Astrocyte (in vitro differentiated cells and primary cell): ENCODE data around the gene MYMK. TPM values are rescaled to one million over a fixed set of nuclear protein-coding genes. Genes with fewer than 3 reads are reported as not detected.
A peak's percentile ranks its signal among the peaks of the same experiment; 100 is the strongest.

Source experiments
- DNase-seq: peaks from one replicate; pipeline ENCODE4 v3.0.0-alpha.2; 2010; ENCODE audit warnings: low read depth
- FAIRE-seq: peaks from 2 replicates; lab custom pipeline; 2011; peaks lifted over from hg19 to GRCh38; lab: Jason Lieb, UNC
- H2AFZ ChIP-seq: 2 replicates; pipeline ENCODE4 v1.6.0; 2012; ENCODE audit warnings: low read depth, low read length, inconsistent platforms
- H3K27ac ChIP-seq: 2 replicates; pipeline ENCODE4 v1.5.1; 2011; ENCODE audit warnings: low read depth, low read length, inconsistent platforms
- H3K27me3 ChIP-seq: 2 replicates; pipeline ENCODE4 v1.6.0; 2011; ENCODE audit warnings: low read length, inconsistent platforms; ENCODE audit not compliant: insufficient read depth
- H3K36me3 ChIP-seq: 2 replicates; pipeline ENCODE4 v1.5.1; 2011; ENCODE audit warnings: low read length, inconsistent platforms; ENCODE audit not compliant: insufficient read depth
- H3K4me1 ChIP-seq: 2 replicates; pipeline ENCODE4 v1.5.1; 2011; ENCODE audit warnings: low read length, inconsistent platforms; ENCODE audit not compliant: insufficient read depth
- H3K4me2 ChIP-seq: 2 replicates; pipeline ENCODE4 v1.6.0; 2012; ENCODE audit warnings: low read length, inconsistent platforms
- H3K4me3 ChIP-seq: 2 replicates; pipeline ENCODE4 v1.5.1; 2011; ENCODE audit warnings: low read depth, mild to moderate bottlenecking, low read length, inconsistent platforms; ENCODE audit not compliant: insufficient read depth
- H3K79me2 ChIP-seq: 2 replicates; pipeline ENCODE4 v1.6.0; 2012; ENCODE audit warnings: mild to moderate bottlenecking, low read length, inconsistent platforms; ENCODE audit not compliant: insufficient read depth
- H3K9ac ChIP-seq: 2 replicates; pipeline ENCODE4 v1.6.0; 2012; ENCODE audit warnings: mild to moderate bottlenecking, low read length, inconsistent platforms
- H3K9me3 ChIP-seq: 2 replicates; pipeline ENCODE4 v1.5.1; 2012; ENCODE audit warnings: low read depth, mild to moderate bottlenecking, low read length, inconsistent platforms; ENCODE audit not compliant: insufficient read depth
- H4K20me1 ChIP-seq: 2 replicates; pipeline ENCODE4 v1.6.0; 2012; ENCODE audit warnings: low read length, inconsistent platforms; ENCODE audit not compliant: insufficient read depth
- H3K27ac Mint-ChIP-seq: one replicate; pipeline ENCODE4 v1.8.0; 2021; ENCODE audit warnings: mild to moderate bottlenecking, mixed read lengths; ENCODE audit not compliant: unreplicated experiment
- H3K27me3 Mint-ChIP-seq: one replicate; pipeline ENCODE4 v1.8.0; 2021; ENCODE audit warnings: low read depth, mixed read lengths; ENCODE audit not compliant: unreplicated experiment
- H3K36me3 Mint-ChIP-seq: one replicate; pipeline ENCODE4 v1.8.0; 2021; ENCODE audit warnings: low read depth, mixed read lengths; ENCODE audit not compliant: unreplicated experiment
- H3K4me1 Mint-ChIP-seq: one replicate; pipeline ENCODE4 v1.8.0; 2021; ENCODE audit warnings: low read depth, mixed read lengths; ENCODE audit not compliant: unreplicated experiment
- H3K4me3 Mint-ChIP-seq: one replicate; pipeline ENCODE4 v1.8.0; 2021; ENCODE audit warnings: mild to moderate bottlenecking, moderate library complexity, mixed read lengths; ENCODE audit not compliant: unreplicated experiment
- H3K9me3 Mint-ChIP-seq: one replicate; pipeline ENCODE4 v1.8.0; 2021; ENCODE audit warnings: mild to moderate bottlenecking, mixed read lengths; ENCODE audit not compliant: unreplicated experiment
- EZH2 ChIP-seq: IDR thresholded peaks from 2 replicates; pipeline ENCODE4 v1.6.1; 2012; ENCODE audit warnings: mild to moderate bottlenecking, low read length, inconsistent platforms; ENCODE audit not compliant: insufficient read depth
- total RNA-seq: library from RNA; stranded (reverse); gene quantifications from 2 replicates; pipeline ENCODE4 v1.2.1, GENCODE V29; 2021
- TF ChIP-seq, protein P1 (sequence below): IDR thresholded peaks from 2 replicates; pipeline ENCODE4 v1.5.1; 2011; ENCODE audit warnings: low read depth, mild to moderate bottlenecking, inconsistent platforms, low read length, moderate library complexity; ENCODE audit not compliant: insufficient read depth

Gene MYMK
- total RNA-seq, 1 donor from 2014 or later = not detected

DNA sequence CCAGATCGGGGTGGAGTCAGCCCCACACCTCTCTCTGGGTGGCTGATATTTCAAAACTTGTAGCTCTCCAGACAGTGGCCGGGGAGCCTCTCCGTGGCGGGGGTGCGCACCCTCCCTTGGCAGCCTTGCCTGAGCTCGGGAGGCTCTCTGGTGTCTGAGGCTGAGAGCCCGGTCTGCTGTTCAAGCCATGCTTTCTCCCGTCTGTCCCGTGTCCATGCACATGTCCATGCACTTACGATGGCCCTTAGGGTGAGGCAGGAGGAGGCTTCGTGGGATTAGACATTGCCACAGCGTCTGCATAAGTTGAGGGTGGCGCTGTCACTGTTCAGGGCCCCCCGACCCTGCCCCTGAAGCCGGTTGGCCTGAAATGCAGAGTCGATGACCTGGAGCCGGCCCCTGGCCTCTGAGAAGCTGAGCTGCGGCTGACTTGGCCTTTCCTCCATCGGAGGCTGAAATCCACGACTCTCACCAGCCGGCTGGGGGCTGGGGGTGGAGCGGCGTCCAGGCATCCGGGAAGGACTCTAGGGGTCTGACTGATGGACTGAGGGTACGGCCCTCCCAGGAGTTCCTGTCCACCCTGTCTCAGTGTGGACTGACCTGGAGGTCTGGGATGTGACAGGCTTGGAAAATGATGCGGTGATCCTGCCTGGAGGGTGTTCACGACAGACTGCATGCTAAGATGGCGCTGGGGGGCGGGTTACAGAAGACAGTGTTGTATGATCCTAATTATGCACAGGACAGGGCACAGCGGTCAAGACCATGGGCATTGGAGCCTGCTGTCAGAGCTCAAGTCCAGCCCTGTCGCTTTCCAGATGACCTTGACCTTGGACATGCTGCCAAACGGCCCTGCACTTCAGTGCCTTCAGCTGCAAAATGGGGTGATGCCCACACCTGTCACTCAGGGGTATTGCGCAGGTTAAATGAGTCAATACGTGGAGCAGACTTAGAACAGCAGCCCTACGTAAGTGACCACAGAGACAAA lies 27.6 kb downstream of the MYMK start:
- no peak for DNase-seq
- no peaks in the 10 kb centered on the region for H3K36me3 ChIP-seq
- no peaks in the 10 kb centered on the region for H3K4me1 ChIP-seq
- H3K79me2 ChIP-seq = no peaks in the 10 kb centered on the region
- peaks cover 20% of the 10 kb centered on the region for H3K27me3 ChIP-seq
- no peak overlapping the region for H3K4me2 ChIP-seq
- H2AFZ ChIP-seq = no peak overlapping the region
- TF ChIP-seq, protein P1, sequence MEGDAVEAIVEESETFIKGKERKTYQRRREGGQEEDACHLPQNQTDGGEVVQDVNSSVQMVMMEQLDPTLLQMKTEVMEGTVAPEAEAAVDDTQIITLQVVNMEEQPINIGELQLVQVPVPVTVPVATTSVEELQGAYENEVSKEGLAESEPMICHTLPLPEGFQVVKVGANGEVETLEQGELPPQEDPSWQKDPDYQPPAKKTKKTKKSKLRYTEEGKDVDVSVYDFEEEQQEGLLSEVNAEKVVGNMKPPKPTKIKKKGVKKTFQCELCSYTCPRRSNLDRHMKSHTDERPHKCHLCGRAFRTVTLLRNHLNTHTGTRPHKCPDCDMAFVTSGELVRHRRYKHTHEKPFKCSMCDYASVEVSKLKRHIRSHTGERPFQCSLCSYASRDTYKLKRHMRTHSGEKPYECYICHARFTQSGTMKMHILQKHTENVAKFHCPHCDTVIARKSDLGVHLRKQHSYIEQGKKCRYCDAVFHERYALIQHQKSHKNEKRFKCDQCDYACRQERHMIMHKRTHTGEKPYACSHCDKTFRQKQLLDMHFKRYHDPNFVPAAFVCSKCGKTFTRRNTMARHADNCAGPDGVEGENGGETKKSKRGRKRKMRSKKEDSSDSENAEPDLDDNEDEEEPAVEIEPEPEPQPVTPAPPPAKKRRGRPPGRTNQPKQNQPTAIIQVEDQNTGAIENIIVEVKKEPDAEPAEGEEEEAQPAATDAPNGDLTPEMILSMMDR = no peak
- no peak for TF ChIP-seq EZH2
- peaks cover 3% of the 10 kb centered on the region for H3K4me1 Mint-ChIP-seq
- H3K4me3 ChIP-seq = no peak overlapping the region
- FAIRE-seq = no peak
- H3K36me3 Mint-ChIP-seq = peaks cover 2% of the 10 kb centered on the region
- peaks cover 15% of the 10 kb centered on the region for H3K9me3 Mint-ChIP-seq
- H4K20me1 ChIP-seq = no peaks in the 10 kb centered on the region
- no peak overlapping the region for H3K27ac ChIP-seq
- H3K9ac ChIP-seq = no peak overlapping the region
- peaks cover 40% of the 10 kb centered on the region for H3K27me3 Mint-ChIP-seq
- H3K4me3 Mint-ChIP-seq = no peak overlapping the region
- peaks cover 9% of the 10 kb centered on the region for H3K9me3 ChIP-seq
- no peak overlapping the region for H3K27ac Mint-ChIP-seq

GRCh38 chr9:133495327-133496293 lies 29.1 kb downstream of the MYMK start:
- no peaks in the 10 kb centered on the region for H4K20me1 ChIP-seq
- H3K27me3 Mint-ChIP-seq = peaks cover 33% of the 10 kb centered on the region
- DNase-seq (no peak), FAIRE-seq (peak; percentile 34)
- no peaks in the 10 kb centered on the region for H3K9me3 ChIP-seq
- H3K4me3 ChIP-seq = no peak overlapping the region
- H3K27ac Mint-ChIP-seq = no peak overlapping the region
- no peak overlapping the region for H3K27ac ChIP-seq
- no peak overlapping the region for H3K9ac ChIP-seq
- no peak overlapping the region for H3K4me2 ChIP-seq
- peaks cover 5% of the 10 kb centered on the region for H3K9me3 Mint-ChIP-seq
- TF ChIP-seq EZH2 = no peak
- TF ChIP-seq, protein P1 = no peak
- H3K4me1 Mint-ChIP-seq = peaks cover 3% of the 10 kb centered on the region
- no peaks in the 10 kb centered on the region for H3K79me2 ChIP-seq
- H3K36me3 ChIP-seq = no peaks in the 10 kb centered on the region
- H3K36me3 Mint-ChIP-seq = no peaks in the 10 kb centered on the region
- no peaks in the 10 kb centered on the region for H3K4me1 ChIP-seq
- no peak overlapping the region for H3K4me3 Mint-ChIP-seq
- no peak overlapping the region for H2AFZ ChIP-seq
- peaks cover 20% of the 10 kb centered on the region for H3K27me3 ChIP-seq
